Stimulated activated CD4-positive, alpha-beta T cell treated with anti-CD3 and anti-CD28 coated beads, Interleukin-2, amount 100 ng/mL, for 4 hours (primary cell): ENCODE measurements around the gene KCNJ9.

Experiments used
- DNase-seq: peaks from one replicate; pipeline ENCODE4 v3.0.0-alpha.2; 2020; ENCODE audit warnings: low read depth

The KCNJ9 gene

DNA sequence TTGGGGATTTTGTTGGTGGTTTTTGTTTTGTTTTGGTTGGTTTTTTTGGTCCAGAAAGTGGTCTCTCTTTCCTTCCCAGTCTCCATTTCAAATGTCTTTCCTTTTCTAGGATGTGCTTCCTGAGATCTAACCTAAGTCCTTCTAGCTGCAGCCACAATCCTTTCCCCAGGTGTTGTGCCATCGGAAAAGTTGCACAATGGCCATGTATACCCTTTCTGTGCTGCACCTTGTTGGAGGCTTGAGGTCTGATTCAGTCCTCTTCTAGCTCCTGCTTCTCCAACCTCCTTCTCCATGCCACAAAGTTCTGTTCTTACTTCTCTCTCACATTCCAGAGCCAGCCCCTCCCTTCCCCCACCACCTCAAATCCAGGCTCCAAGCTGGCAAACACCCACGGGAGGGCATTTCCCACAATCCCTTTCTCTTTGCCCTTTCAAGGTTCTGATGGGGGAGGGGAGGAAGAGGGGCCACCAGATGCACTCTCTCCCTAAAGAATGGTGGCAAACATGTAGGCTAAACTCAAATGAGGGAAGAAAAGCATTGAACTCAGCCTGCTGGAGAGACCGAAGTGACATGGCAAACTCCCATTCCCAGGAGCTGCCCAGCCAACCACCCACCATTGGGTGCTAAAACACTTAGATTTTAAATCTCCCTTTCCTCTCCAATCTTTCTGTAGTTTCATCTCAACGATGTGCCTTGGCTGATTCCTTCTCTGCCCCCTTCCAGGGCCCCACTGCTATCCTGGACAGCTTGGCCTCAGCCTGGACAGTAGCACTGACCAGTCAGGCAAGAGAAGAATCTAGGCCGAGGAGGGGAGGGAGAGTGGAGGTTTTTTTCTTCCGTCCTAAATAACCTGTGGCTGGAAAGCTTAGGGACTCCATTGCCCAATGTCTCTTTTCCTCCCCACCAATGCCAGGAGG lies 14.3 kb upstream of the KCNJ9 start:
- no peak for DNase-seq

- DNase-seq = no peak
These were observed 13.1 kb upstream of the KCNJ9 start for GRCh38 chr1:160068225-160068624.

DNA sequence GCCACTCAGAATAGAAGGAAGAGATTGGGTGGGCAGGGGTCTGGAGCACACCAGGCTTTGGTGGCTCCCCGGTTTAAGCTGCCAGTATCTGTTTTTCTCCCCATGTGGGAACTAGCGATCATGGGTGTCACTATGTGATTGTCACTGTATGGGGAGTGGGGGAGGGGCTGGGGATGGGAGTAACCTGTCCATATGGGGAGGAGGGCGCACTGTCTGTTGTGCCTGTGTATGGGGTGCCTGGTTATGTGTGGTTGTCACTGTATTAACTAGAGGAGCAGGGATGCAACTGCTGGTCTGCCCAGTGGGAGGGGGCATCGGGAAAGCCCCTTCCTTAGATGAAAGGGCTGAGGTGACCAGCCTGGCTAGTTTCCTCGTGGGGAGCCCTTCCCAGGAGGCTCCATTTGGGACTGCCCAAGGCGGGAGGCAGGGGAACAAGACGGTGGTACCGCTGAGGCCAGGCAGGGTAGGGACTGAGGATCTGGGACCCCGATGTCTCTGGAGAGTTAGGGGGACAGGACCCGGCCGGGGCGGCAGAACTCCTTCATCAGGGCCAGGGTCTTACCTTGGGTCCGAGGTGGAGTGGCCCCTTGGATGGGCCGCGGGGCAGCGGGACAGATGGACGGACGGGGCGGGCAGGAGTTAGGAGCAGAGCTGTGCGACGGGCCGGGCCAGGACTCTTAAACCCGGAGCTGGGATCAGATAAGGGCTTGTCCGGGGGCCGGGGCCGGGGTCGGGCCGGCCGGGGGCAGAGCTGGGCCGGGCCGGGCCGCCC lies 11.7 kb upstream of the KCNJ9 start, which contains the start of gene KCNJ10:
Gene KCNJ10, minus strand, starts transcription at position 701 of the 772 bp plus-strand sequence. CDS start 27,628 bp downstream, outside the sequence.
- DNase-seq = no peak

GRCh38 chr1:160070243-160071163 lies 10.8 kb upstream of the KCNJ9 start:
- DNase-seq = peak; percentile 54

DNA sequence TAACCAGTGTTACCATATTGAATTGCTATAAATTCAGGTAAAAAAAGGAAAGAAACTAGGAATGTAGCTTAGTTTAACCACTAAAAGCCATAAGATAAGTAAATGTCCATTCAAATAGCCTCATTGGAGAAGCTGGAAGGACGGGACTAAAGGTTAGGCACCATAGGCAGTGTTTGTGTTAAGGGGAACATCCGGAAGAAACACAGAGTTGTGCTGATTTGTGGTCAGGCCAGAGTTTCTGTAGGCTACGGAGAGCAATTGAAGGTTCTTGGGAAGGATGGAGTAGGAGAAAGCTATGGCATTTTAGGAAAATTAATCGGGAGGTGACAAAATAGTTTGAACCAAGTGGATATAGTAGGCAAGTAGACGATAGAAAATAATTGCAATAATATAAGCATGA lies 10.0 kb upstream of the KCNJ9 start:
- no peak for DNase-seq

GRCh38 chr1:160074865-160075264 lies 6.5 kb upstream of the KCNJ9 start:
- DNase-seq = no peak

DNA sequence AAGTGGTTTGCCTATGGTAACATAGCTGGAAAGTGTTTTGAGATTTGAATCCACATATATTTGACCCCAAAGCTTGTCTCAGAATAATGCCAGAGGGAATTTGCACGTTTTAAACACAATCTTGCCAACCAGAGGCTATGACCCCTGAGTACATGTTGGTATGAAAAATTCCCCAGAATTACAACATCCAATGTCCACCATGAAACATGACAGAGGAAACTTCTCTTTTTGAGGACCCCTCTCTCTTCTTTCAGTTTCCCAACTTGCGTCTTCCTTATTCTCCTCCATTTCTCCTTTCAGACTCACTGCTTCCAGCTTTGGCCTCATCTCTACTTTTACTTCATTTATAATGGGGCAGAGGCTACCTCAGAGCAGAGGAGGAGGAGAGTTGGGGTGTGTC lies 5.5 kb upstream of the KCNJ9 start:
- no peak for DNase-seq

- no peak for DNase-seq
These were observed 5.0 kb upstream of the KCNJ9 start for GRCh38 chr1:160076295-160076694.

- no peak for DNase-seq
These were observed 3.9 kb upstream of the KCNJ9 start for GRCh38 chr1:160077486-160077885.

DNA sequence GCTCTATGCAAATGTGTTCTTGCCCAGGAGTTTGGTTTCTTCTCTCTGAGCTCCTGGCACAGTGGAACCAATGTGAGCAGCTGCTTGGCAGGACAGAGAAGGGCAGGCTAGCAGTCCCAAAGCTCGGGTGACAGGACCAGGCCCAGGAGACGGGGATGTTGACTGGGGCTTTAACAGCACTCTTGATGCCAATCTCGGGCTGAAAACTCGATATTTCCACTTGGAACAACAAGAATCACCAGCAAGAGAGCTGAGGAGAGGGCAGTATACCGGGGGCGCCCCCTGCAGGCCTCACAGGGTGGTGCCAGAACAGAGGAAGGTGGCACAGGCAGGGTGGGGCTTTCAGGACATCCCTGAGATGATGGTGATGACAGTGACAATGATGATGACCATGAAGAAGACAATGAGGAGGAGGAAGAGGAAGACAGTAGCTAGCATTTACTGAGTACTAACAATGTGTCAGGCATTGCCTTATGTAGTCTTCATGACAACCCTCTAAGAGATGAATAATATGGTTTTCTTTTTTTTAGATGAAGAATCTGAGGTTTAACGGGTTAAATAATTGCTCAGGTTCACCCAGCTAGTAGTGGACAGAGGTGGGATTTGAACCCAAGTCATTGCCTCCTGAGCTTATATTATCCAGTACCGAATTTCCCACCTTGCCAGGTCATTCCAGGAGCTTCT lies 2.7 kb upstream of the KCNJ9 start:
- no peak for DNase-seq

- no peak for DNase-seq
These were observed 1.9 kb upstream of the KCNJ9 start for GRCh38 chr1:160079448-160079847.

GRCh38 chr1:160080381-160081100 lies 797 bp upstream of the KCNJ9 start:
- no peak for DNase-seq

GRCh38 chr1:160082487-160082886 lies 1.1 kb downstream of the KCNJ9 start:
- no peak for DNase-seq

- DNase-seq = no peak
These were observed 1.6 kb downstream of the KCNJ9 start for GRCh38 chr1:160082926-160083325.

- peak; percentile 68 for DNase-seq
These were observed 2.8 kb downstream of the KCNJ9 start for GRCh38 chr1:160083968-160084770.

GRCh38 chr1:160084771-160085321 lies 3.5 kb downstream of the KCNJ9 start:
- DNase-seq = no peak

DNA sequence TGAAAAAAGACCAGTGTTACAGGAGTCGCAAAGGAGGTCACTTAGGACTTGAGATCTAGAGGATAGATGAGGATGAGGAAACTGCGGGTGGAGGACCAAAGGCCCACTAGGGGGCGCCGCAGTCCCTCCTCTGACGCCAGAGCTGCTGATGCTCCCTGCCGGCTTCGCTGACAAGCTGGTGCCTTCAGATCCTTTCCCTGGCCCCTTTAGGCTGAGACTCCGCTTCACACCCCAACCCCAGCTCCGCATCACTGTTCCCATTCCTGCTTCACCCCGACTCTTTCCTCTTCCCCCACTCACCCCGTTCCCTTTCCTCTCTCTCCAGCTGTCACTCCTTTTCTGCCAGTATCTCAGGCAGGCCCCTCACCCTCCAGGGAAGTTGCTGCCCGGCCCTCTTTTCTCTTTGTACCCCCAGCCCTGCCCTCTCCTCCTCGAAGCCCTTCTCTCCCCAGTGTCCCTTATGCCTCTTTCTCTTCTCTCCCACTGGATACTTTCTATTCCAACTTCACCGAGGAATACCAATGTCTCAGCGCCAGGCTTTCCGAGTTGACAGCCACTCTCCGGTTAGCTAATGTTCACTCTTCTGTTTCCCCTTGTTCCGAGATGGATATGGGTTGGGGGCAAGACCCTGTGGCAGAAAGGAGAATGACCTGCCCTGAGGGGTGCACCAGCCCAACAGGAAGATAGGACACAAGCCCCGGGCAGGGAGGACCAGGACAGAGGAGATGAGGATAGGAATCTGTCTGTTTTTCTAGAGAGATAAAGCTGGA lies 4.5 kb downstream of the KCNJ9 start:
- peak; percentile 65 for DNase-seq

- DNase-seq = no peak
These were observed 5.1 kb downstream of the KCNJ9 start for GRCh38 chr1:160086456-160086892.
